Left ventricle myocardium inferior (tissue), 1 donor: ENCODE measurements around the gene CDK13. TPM values are rescaled to one million over a fixed set of nuclear protein-coding genes. Genes with fewer than 3 reads are reported as not detected.
A peak's percentile ranks its signal among the peaks of the same experiment; 100 is the strongest.

ENCODE experiments used
- DNase-seq: peaks from one replicate; pipeline ENCODE4 v3.0.0-alpha.2; 2020
- H3K27ac ChIP-seq: fragments of 200-600 bp; replicated peaks from 2 replicates; pipeline ENCODE4 v1.8.0; 2021
- H3K27me3 ChIP-seq: fragments of 200-600 bp; 2 replicates; pipeline ENCODE4 v1.8.0; 2021; ENCODE audit warnings: low read depth
- H3K36me3 ChIP-seq: fragments of 200-600 bp; 2 replicates; pipeline ENCODE4 v1.8.0; 2021
- H3K4me1 ChIP-seq: fragments of 200-600 bp; 2 replicates; pipeline ENCODE4 v1.8.0; 2021
- H3K4me3 ChIP-seq: fragments of 200-600 bp; 2 replicates; pipeline ENCODE4 v1.8.0; 2021; ENCODE audit warnings: mild to moderate bottlenecking, moderate library complexity
- H3K9me3 ChIP-seq: fragments of 200-600 bp; replicated peaks from 2 replicates; pipeline ENCODE4 v1.8.0; 2021
- intact Hi-C: fragments of 100-400 bp; cut with micrococcal nuclease; formaldehyde crosslinking; loops from one replicate; pipeline ENCODE4 v1.11.0; 2022
- total RNA-seq: library from RNA; stranded (reverse); fragmentation: NEBNext Ultra II Directional; extraction: Animal tissue kit (Norgen Biotek cat#: 25700); gene quantifications from one replicate; pipeline ENCODE4 v1.2.1, GENCODE V29; 2021
- TF ChIP-seq, protein P1 (sequence below): fragments of 200-600 bp; IDR thresholded peaks from 2 replicates; pipeline ENCODE4 v1.8.0; 2021; ENCODE audit warnings: antibody characterized with exemption, mild to moderate bottlenecking, borderline replicate concordance
- donor health status: DM: no; HTN: yes; CAD: no; lungs with severe emphysema.

CDK13 gene
- total RNA-seq, 1 donor from 2014 or later, result 22.7 TPM

- Histone ChIP-seq H3K27me3 (no peaks in the 10 kb centered on the region), H3K27ac (peak overlapping the region; percentile 98)
- intact Hi-C loops, result no loop called here
Observed at GRCh38 chr7:39948956-39949928, 814 bp upstream of the CDK13 start.

GRCh38 chr7:39950473-39951225 is 593 bp downstream of the CDK13 start:
- DNase-seq, result peak; percentile 61
- Histone ChIP-seq H3K4me3 (peak overlapping the region; percentile 92), H3K36me3 (no peaks in the 10 kb centered on the region), H3K27ac (peak overlapping the region; percentile 98), H3K9me3 (no peaks in the 10 kb centered on the region), H3K27me3 (no peaks in the 10 kb centered on the region), H3K4me1 (peaks cover 67% of the 10 kb centered on the region)
- intact Hi-C loops, result loop anchor here (10.0 kb wide), 1 partner anchor 104 kb away; no protein-coding TSS in a partner anchor
- TF ChIP-seq, protein P1, sequence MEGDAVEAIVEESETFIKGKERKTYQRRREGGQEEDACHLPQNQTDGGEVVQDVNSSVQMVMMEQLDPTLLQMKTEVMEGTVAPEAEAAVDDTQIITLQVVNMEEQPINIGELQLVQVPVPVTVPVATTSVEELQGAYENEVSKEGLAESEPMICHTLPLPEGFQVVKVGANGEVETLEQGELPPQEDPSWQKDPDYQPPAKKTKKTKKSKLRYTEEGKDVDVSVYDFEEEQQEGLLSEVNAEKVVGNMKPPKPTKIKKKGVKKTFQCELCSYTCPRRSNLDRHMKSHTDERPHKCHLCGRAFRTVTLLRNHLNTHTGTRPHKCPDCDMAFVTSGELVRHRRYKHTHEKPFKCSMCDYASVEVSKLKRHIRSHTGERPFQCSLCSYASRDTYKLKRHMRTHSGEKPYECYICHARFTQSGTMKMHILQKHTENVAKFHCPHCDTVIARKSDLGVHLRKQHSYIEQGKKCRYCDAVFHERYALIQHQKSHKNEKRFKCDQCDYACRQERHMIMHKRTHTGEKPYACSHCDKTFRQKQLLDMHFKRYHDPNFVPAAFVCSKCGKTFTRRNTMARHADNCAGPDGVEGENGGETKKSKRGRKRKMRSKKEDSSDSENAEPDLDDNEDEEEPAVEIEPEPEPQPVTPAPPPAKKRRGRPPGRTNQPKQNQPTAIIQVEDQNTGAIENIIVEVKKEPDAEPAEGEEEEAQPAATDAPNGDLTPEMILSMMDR, result no peak

More at GRCh38 chr7:39948956-39949928, 814 bp upstream of the CDK13 start:
- peak; percentile 99 for DNase-seq
- Histone ChIP-seq H3K4me3 (peak overlapping the region; percentile 92), H3K36me3 (no peaks in the 10 kb centered on the region), H3K4me1 (peaks cover 53% of the 10 kb centered on the region), H3K9me3 (no peaks in the 10 kb centered on the region)
- TF ChIP-seq, protein P1, result peak; percentile 11

GRCh38 chr7:39951226-39952194 is 1.5 kb downstream of the CDK13 start:
- TF ChIP-seq, protein P1, result peak; percentile 61
- peak overlapping the region; percentile 98 for H3K27ac ChIP-seq
- H3K36me3 ChIP-seq, result no peaks in the 10 kb centered on the region
- DNase-seq, result peak; percentile 52
- peaks cover 76% of the 10 kb centered on the region for H3K4me1 ChIP-seq
- H3K4me3 ChIP-seq, result peak overlapping the region; percentile 92
- intact Hi-C loops, result loop anchor here (10.0 kb wide), 1 partner anchor 103 kb away; no protein-coding TSS in a partner anchor
- H3K9me3 ChIP-seq, result no peaks in the 10 kb centered on the region
- no peaks in the 10 kb centered on the region for H3K27me3 ChIP-seq

DNA sequence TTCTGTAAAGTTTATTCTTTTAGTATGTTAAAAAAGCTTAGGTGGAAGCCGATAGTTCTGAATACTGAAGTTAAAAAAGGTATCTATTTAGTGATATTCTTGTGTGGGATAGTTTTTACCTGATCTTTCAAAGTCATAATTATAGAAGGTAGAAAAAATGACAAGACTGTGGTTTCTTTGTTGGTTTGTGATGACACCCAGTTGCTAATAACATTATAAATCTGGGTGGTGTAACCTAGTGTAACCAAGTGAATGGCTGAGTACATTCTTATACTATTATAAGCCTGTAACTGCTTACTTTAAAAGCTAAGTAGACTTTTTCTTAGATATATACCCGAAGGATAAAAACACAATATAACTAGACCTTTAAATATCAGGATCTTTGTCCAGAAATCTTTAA is 2.3 kb downstream of the CDK13 start:
- H3K4me3 ChIP-seq, result peak overlapping the region; percentile 92
- no peaks in the 10 kb centered on the region for H3K27me3 ChIP-seq
- H3K9me3 ChIP-seq, result no peaks in the 10 kb centered on the region
- TF ChIP-seq, protein P1, result no peak
- intact Hi-C loops, result loop anchor here (10.0 kb wide), 1 partner anchor 102 kb away; no protein-coding TSS in a partner anchor
- peak overlapping the region; percentile 98 for H3K27ac ChIP-seq
- DNase-seq, result no peak
- H3K36me3 ChIP-seq, result no peaks in the 10 kb centered on the region
- peaks cover 83% of the 10 kb centered on the region for H3K4me1 ChIP-seq
